ENCODE data around the gene PNMA8C.

Gene PNMA8C

GRCh38 chr19:46461537-46461936, 32.8 kb upstream of the PNMA8C start:
- no peak for TF ChIP-seq CTCF (IDR thresholded peaks at IDR 0.05; ENCODE audit: low read depth, low read length)

GRCh38 chr19:46460981-46461380, 32.2 kb upstream of the PNMA8C start:
- H3K27me3 ChIP-seq: no peaks in the 10 kb centered on the region
- H3K4me1 ChIP-seq: no peaks in the 10 kb centered on the region
- no peak for TF ChIP-seq CTCF (IDR thresholded peaks at IDR 0.05; ENCODE audit: low read depth, low read length)
- H3K36me3 ChIP-seq: no peaks in the 10 kb centered on the region
- H3K9me3 ChIP-seq: no peaks in the 10 kb centered on the region
- no peak overlapping the region for H3K4me3 ChIP-seq (ENCODE audit: low read depth, low read length)
- no peak for DNase-seq

More at GRCh38 chr19:46461537-46461936, 32.8 kb upstream of the PNMA8C start:
- no peak for DNase-seq
- Histone ChIP-seq H3K27me3 (no peaks in the 10 kb centered on the region), H3K4me1 (no peaks in the 10 kb centered on the region), H3K4me3 (ENCODE audit: low read depth, low read length) (no peak overlapping the region), H3K9me3 (no peaks in the 10 kb centered on the region), H3K36me3 (no peaks in the 10 kb centered on the region)

GRCh38 chr19:46460055-46460454, 31.3 kb upstream of the PNMA8C start:
- Histone ChIP-seq H3K9me3 (no peaks in the 10 kb centered on the region), H3K36me3 (no peaks in the 10 kb centered on the region), H3K4me1 (no peaks in the 10 kb centered on the region), H3K4me3 (ENCODE audit: low read depth, low read length) (no peak overlapping the region), H3K27me3 (no peaks in the 10 kb centered on the region)
- TF ChIP-seq CTCF (IDR thresholded peaks at IDR 0.05; ENCODE audit: low read depth, low read length): no peak
- DNase-seq: no peak

GRCh38 chr19:46456930-46457329, 28.2 kb upstream of the PNMA8C start:
- DNase-seq: no peak
- no peak overlapping the region for H3K4me3 ChIP-seq (ENCODE audit: low read depth, low read length)
- no peaks in the 10 kb centered on the region for H3K9me3 ChIP-seq
- no peaks in the 10 kb centered on the region for H3K36me3 ChIP-seq
- no peak for TF ChIP-seq CTCF (IDR thresholded peaks at IDR 0.05; ENCODE audit: low read depth, low read length)
- H3K27me3 ChIP-seq: no peaks in the 10 kb centered on the region
- H3K4me1 ChIP-seq: no peaks in the 10 kb centered on the region

GRCh38 chr19:46454244-46454643, 25.5 kb upstream of the PNMA8C start:
- H3K4me1 ChIP-seq: no peaks in the 10 kb centered on the region
- no peak for DNase-seq
- H3K4me3 ChIP-seq (ENCODE audit: low read depth, low read length): peak overlapping the region; percentile 32
- H3K9me3 ChIP-seq: 0 out of 2 replicates have a peak, but pooled peaks cover 2% of the 10 kb centered on the region
- no peaks in the 10 kb centered on the region for H3K27me3 ChIP-seq
- H3K36me3 ChIP-seq: no peaks in the 10 kb centered on the region
- TF ChIP-seq CTCF (IDR thresholded peaks at IDR 0.05; ENCODE audit: low read depth, low read length): no peak

- Histone ChIP-seq H3K36me3 (no peaks in the 10 kb centered on the region), H3K9me3 (0 out of 2 replicates have a peak, but pooled peaks cover 2% of the 10 kb centered on the region), H3K27me3 (no peaks in the 10 kb centered on the region), H3K4me1 (no peaks in the 10 kb centered on the region), H3K4me3 (ENCODE audit: low read depth, low read length) (no peak overlapping the region)
- no peak for TF ChIP-seq CTCF (IDR thresholded peaks at IDR 0.05; ENCODE audit: low read depth, low read length)
- DNase-seq: no peak
Observed at GRCh38 chr19:46453661-46454060, 24.9 kb upstream of the PNMA8C start.

Data from BE2C (cell line).